ENCODE measurements around the gene ARPC1A.
"Not testable (repeated sequence)": the region's sequence is repeated elsewhere in the genome, so short reads cannot be mapped to it uniquely, and the experiment has no call there.

DNA sequence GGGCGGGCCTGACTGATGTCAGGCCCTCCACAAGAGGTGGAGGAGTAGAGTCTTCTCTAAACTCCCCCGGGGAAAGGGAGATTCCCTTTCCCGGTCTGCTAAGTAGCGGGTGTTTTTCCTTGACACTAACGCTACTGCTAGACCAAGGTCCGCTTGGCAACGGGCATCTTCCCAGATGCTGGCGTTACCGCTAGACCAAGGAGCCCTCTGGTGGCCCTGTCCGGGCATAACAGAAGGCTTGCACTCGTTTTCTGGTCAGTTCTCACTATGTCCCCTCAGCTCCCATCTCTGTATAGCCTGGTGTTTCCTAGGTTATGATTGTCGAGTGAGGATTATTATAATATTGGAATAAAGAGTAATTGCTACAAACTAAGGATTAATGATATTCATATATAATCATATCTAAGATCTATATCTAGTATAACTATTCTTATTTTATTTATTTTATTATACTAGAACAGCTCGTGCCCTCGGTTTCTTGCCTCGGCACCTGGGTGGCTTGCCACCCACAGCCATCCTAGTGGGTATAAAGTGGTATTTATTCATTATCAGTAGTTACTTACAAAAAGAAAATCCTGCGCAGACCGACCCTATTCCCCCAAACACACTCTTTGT, 89.9 kb downstream of the ARPC1A start:
- TF ChIP-seq, protein P1, sequence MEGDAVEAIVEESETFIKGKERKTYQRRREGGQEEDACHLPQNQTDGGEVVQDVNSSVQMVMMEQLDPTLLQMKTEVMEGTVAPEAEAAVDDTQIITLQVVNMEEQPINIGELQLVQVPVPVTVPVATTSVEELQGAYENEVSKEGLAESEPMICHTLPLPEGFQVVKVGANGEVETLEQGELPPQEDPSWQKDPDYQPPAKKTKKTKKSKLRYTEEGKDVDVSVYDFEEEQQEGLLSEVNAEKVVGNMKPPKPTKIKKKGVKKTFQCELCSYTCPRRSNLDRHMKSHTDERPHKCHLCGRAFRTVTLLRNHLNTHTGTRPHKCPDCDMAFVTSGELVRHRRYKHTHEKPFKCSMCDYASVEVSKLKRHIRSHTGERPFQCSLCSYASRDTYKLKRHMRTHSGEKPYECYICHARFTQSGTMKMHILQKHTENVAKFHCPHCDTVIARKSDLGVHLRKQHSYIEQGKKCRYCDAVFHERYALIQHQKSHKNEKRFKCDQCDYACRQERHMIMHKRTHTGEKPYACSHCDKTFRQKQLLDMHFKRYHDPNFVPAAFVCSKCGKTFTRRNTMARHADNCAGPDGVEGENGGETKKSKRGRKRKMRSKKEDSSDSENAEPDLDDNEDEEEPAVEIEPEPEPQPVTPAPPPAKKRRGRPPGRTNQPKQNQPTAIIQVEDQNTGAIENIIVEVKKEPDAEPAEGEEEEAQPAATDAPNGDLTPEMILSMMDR (IDR thresholded peaks at IDR 0.05), result peak; percentile 10 to 57
- TF ChIP-seq POLR2A (IDR thresholded peaks at IDR 0.05), result not testable (repeated sequence)

All from suprapubic skin (tissue), 3 donors.